Glomerular visceral epithelial cell (primary cell): ENCODE measurements around the gene UBE4A.

Experiments used
- DNase-seq: peaks from one replicate; pipeline ENCODE4 v3.0.0-alpha.2; 2016; ENCODE audit errors: extremely low spot score

UBE4A gene, protein sequence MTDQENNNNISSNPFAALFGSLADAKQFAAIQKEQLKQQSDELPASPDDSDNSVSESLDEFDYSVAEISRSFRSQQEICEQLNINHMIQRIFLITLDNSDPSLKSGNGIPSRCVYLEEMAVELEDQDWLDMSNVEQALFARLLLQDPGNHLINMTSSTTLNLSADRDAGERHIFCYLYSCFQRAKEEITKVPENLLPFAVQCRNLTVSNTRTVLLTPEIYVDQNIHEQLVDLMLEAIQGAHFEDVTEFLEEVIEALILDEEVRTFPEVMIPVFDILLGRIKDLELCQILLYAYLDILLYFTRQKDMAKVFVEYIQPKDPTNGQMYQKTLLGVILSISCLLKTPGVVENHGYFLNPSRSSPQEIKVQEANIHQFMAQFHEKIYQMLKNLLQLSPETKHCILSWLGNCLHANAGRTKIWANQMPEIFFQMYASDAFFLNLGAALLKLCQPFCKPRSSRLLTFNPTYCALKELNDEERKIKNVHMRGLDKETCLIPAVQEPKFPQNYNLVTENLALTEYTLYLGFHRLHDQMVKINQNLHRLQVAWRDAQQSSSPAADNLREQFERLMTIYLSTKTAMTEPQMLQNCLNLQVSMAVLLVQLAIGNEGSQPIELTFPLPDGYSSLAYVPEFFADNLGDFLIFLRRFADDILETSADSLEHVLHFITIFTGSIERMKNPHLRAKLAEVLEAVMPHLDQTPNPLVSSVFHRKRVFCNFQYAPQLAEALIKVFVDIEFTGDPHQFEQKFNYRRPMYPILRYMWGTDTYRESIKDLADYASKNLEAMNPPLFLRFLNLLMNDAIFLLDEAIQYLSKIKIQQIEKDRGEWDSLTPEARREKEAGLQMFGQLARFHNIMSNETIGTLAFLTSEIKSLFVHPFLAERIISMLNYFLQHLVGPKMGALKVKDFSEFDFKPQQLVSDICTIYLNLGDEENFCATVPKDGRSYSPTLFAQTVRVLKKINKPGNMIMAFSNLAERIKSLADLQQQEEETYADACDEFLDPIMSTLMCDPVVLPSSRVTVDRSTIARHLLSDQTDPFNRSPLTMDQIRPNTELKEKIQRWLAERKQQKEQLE

DNA sequence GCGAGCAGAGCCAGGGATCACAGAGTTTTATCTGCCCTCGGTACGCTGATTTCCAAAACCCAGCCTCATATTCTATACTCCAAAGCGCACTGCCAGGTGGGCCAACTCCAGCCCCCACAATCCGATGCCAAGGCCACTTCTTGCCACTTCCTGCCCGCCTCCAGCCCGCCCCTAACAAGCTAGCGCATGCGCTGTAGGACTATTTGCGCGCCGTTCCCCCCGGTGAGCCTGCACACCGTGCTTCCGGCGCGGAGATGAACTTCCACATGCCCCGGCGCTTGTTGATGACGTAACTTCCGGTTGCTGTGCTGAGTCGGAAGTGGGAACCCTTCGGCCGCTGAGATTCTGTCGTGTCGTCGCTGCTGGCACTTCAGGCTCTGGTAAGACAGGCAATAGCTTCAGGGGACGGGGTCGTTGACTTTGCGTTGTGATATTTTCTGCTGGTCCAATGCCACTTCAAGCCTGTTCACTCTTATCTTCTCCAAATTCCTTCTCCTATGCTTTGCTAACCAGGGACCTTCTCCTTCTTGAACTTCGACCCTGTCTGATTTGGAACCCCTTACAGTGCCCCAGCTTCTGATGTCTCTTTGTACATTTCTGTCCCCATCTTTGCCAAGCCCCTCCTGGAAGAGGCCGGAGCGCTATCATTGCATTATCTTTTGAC, at the start of gene UBE4A:
UBE4A (plus strand) TSS at position 306 of the 664 bp plus-strand sequence. CDS start 5,481 bp downstream, outside the sequence.
- DNase-seq, result peak; percentile 89

DNA sequence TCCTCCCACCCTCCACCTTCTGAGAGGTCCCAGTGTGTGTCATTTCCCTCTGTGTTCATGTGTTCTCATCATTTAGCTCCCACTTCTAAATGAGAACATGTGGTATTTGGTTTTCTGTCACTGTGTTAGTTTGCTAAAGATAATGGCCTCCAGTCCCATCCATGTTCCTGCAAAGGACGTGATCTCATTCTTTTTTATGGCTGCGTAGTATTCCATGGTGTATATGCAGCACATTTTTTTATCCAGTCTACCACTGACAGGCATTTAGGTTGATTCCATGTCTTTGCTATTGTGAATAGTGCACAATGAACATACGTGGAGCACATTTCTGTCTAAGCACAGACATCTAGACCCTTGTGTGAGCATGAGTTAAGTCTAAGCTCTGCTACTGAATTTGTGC, 49.1 kb upstream of the UBE4A start:
- DNase-seq, result no peak

DNA sequence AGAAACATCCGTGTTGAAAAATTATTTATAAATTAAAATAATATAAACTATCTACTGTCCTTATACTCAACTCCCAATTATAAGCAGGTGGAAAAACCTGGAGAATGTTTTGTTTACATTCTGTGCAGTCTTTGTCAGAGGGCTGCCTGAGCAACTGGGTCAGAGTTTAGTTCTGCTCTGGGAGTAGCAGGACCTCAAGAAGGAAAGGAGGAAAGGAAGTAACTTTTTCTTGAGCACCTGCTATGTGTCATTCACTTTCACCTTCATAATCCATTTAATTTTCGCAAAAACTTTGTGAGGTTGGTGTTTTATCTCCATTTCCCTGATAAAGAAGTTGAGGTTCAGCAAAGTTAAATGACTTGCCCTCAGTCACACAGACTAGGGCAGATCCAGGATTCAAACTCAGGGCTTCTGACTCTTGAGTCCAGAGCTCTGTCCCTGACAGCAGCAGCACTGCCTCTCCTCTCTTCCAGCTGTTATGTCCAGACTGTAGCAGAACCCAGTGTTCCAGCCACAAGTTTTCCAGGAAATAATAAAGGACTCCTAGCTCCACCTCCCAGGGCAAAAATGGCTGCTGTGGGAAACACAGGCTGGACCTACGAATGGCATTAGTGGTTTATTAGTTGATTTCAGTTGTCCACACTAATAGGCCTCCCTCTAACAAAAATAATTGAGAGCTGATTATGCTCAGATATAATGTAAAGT, 48.5 kb upstream of the UBE4A start:
- DNase-seq, result no peak

DNA sequence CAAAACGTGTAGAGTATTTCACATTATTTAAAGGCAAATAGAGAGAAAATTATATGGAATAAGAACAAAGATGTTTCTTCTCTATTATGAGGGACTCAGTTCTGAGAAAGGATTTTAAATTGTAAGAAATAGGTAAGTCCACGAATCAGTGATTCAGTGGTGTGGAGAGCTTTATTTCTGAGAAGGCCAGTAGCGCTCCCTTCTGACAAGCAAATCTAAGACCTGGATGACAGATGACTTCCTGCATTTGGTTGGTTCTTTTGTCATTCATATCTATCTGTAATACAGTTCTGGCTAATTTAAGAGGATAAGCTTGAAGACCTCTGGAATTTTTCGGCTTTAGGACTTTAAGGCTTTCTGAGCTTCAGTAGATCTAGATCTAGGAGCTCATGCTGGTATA, 47.9 kb upstream of the UBE4A start:
- no peak for DNase-seq

DNA sequence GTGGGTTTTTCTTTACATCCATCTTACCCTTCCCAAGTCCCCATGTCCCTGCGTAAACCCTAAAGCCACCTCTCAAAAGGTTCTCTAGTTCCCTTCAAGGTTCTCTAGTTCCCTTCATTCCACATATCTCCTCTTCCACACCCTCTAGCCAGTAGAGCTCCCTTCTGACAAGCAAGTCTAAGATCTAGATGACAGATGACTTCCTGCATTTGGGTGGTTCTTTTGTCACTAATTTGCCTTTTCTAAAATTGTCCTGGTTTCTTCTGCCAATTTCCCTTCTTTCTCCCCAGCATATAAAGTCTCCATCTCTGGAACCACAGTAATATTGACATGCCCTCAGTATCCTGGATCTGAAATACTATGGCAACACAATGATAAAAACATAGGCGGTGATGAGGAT, 47.1 kb upstream of the UBE4A start:
- DNase-seq, result no peak

DNA sequence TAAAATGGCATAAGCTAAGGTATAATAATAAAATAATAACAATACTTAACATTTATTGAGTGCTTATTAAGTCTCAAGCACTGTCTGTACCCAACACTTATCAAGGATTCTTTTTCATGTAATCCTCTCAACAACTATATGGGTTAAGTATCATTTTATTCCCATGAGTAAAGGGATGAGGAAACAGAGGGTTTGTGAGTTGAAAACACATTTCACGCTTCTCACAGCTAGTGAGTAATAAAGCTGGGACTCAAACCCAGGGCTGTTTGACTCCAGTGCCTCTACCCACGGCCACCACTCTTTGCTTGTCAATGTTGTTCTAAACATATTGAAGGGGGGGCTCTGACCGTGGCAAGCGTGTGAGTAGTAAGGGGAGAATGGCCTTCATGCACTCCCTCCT, 46.2 kb upstream of the UBE4A start:
- no peak for DNase-seq

DNA sequence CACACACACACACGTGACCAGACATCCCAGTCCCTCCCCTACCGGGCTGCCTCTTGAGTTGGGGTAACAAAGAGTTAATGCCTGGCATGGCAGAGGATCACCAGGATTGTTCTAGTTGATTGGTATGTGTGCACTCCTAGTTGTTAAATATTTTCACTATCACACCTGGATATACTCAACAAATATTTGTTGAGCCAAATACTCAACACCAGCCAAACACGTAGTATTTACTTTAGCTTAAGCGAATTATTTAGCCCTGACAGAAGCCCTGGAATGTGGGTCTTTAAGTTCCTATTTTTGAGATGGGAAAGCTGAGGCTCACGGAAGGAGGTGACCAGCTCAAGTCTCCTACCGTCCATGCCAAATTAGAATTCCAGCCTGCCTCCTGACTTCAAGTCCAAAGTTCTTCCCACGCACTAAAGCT, 44.4 kb upstream of the UBE4A start:
- no peak for DNase-seq

DNA sequence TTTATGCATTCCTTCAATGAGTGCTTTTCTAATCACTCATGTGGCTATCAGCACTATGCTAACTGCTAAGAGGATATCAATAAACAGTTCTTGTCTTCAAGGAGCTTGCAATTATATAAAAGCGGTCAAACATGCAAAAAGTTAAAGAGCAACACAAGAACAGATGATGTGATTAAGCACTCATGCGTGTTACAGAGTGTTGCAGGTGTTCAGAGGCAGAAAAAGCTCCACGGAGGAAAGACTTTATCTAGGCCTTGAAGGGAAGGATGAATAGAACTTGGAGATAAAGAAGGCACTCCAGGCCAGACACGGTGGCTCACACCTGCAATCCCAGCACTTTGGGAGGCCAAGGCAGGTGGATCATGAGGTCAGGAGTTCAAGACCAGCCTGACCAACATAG, 41.3 kb upstream of the UBE4A start:
- no peak for DNase-seq

DNA sequence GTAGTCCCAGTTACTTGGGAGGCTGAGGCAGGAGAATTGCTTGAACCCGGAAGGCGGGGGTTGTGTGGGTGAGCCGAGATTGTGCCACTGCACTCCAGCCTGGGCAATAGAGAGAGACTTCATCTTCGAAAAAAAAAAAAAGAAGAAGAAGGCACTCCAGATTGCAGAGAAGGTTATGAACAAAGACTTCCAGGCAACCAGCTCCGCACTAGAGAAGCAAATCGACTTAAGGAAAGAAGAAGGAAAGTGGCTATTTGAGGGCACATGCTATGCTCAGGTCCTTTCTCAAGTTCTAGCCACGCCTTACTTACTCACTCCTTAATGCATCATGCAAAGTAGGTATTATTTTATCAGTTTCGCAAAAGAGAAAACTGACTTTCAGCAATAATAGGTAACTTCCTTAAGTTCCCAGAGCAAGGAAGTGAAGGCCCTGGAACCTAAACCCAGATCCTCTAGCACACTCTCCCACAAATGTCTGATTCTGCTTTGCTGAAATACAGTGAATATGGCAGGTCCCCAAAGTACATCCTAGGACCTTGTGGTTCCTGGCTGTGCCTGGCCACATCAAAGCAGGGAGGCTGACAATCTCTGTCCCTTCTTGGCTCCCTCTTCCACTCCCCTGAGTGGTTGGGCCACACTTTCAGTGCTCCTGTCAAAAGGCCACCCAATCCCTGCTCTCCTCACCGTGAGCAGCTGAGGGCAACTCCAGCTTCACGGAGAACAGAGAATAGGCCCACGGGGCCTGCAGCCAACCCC, 40.6 kb upstream of the UBE4A start:
- no peak for DNase-seq

DNA sequence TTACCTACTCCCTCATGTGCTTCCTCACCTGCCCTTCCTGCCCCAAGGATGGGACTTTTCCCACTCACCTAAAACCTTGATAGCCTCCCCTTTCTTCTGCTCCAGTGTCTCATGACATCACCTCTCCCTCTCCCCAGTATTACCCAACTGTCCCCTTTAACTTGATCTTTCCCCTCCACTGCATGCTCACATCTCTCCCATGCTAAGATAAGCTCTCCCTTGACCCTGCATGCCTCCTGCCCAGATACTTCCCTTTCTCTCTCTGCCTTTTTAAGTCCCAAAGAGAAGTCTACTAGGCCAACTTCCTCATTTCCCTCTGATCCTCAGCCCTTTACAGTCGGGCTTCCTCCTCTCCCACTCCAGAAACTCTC, 40.1 kb upstream of the UBE4A start:
- DNase-seq, result no peak

DNA sequence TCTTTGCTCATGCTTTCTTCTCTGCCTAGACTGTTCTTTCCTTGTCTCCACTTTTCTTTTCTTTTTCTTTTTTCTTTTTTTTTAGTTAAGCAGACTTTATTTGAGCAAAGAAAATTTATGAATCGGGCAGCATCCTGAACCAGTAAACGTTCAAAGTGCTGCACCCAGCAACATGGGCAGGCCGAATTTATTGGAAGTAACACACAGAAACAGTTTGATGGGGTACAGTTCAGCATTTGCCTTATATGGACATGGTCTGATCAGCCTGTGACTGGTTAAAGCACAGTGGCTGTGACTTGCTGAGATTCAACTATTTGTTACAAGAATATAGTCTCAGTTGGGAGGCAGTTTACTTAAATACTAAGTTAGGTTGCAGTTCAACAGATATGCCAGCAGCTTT, 38.9 kb upstream of the UBE4A start:
- no peak for DNase-seq

DNA sequence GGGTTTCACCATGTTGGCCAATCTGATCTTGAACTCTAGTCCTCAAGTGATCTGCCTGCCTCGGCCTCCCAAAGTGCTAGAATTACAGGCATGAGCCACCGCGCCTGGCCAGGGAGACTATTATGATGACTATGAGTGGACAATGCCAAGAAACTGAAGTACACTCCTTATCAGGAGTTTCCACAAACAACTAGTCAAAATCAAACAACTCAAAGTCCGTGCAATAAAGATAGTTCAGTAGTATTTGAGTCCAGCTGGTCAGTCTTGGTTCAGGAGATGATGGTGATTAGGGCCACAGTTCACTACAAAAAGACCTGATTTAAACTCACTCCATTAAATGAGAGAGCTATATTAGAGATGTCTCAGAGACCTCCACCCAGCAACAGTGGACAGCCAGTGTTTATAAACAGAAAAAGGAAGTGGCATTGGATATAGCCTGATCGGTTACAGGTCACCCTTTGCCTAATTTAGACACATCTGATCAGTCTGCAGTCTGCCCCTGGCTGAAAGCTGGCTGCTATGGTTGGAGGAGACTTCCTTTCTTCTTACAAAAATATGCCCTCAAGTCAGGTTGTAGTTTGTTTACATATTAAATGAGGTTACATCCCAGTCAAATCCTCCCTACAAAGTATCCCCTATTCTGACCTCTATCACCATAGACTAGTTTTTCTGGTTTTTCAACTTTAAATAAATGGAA, 37.9 kb upstream of the UBE4A start:
- no peak for DNase-seq

DNA sequence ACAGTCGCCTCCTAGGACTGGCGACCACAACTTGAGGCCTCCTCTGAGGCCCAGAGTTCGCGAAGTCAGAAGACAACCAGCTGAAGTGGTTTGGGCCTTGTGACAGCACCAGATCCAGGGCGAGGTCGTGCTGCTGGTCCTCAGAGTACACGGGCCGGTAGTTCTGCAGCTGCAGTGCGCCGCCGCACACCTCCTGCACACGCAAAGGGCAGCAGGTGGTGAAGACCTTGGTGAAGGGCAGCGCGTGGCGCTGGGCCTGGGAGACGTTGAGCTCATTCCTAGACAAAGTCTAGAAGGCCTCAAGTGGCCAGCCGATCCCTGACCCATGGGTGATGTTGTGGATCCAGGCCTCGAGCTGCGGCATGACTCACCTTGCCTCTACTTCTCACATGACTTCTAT, 36.7 kb upstream of the UBE4A start:
- no peak for DNase-seq

DNA sequence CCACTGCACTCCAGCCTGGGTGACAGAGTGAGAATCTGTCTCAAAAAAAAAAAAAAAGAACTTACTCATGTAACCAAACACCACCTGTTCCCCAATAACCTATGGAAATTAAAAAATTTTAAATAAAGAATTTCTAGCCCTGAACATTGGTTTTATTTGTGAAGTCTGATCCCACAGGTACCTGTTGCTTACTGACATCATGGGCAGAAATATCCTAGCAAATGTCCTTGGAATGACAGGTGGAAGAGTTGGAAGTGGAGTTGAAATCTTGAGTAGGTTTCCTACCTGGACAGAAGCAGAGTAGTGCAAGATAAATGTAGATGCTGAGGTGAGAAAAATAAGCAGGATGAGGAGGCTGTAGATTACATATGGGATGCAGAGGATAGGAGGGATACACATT, 34.1 kb upstream of the UBE4A start:
- DNase-seq, result no peak

DNA sequence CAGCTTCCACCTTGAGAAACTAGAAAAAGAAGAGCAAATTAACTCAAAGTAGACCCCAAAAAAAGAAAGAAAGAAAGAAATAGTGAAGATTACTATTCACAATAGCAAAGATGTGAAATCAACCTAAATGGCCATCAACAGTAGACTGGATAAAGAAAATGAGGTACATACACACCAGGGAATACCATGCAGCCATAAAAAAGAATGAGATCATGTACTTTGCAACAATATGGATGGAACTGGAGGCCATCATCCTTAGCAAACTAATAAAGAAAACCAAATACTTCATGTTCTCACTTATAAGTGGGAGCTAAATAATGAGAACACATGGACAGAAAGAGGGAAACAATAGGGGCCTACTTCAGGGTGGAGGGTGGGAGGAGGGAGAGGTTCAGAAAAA, 30.7 kb upstream of the UBE4A start:
- DNase-seq, result no peak

DNA sequence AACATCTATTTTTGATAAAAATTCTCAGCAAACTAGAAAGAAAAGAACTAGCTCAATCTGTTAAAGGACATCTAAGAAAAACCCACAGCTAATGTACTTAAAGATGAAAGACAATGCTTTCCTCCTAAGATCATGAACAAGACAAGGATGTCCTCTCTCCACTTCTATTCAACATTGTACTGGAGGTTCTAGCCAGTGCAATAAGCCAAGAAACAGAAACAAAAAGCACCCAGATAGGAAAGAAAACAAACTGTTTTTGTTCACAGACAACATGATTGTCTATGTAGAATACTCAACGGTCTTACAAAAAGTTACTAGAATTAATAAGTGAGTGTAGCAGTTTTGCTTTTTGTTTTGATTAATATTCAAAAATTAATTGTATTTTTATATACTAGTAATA, 24.7 kb upstream of the UBE4A start:
- DNase-seq, result no peak

DNA sequence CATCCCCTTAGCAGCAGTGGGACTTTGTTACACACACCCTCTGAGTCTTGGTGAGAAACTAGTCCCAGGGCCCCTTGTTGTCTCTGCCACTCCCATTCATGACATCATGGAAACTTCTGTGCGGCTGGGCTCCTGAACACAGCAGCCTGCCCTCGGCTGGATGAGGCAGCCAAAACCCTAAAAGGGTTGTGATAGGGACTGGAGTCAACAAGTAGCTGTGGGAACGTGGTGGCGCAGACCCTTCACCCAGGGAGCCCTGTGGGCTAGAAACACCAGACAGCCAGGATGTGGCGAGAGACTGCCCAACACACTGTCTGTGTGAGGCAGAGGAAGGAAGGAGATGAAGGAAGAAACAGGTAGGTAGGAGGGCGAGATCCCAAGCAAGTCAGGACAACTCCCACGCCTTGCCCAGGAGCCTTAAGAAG, 20.8 kb upstream of the UBE4A start:
- no peak for DNase-seq

DNA sequence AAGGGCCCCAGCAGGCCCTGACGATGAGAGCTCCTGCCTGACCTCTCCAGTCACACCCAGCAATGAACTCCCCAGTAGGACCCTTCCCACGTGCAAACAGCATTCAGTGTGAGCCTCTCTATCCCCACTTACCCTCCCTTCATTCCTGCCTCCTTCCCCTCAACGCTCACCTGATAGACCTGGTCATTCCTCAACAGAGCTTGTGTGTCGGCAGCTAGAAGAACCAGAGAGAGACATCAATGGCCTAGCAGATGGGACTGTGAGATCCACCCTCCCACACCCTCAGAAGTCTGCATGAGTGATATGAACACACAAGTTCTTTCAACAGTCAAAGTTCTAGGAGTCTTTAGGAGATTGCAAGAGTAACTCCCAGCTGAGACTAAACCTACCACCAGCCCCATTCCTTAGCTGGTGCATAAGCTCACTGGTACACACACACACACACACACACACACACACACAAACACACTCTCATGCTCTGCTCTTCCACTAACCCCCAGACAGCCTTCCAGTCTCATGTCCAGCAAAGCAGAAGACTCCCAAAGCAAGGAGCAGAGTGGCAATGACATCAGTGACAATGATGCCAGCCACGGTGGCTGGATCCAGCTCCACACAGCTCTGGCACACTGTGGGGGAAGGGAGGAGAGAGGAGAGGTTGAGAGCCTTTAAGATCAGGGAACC, 20.0 kb upstream of the UBE4A start:
- DNase-seq, result no peak

DNA sequence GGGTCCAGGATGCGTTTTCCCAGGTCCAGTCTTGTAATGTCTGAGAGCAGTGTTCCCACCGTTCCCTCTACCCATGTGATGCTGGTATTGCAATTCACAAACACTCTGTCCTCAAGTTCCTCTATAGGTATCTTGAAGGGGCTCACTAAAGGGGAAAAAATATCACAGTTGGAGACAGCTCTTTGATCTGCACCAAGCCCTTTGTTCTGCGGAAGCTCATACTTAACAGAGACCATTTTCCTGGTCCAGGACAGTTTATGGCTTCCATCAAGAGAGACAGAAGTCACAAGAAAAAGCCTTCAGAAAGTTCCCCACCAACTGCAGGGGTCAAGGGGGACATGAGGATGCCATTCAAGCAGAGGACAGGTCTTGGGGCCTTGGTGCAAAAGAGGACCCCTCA, 19.0 kb upstream of the UBE4A start:
- no peak for DNase-seq

DNA sequence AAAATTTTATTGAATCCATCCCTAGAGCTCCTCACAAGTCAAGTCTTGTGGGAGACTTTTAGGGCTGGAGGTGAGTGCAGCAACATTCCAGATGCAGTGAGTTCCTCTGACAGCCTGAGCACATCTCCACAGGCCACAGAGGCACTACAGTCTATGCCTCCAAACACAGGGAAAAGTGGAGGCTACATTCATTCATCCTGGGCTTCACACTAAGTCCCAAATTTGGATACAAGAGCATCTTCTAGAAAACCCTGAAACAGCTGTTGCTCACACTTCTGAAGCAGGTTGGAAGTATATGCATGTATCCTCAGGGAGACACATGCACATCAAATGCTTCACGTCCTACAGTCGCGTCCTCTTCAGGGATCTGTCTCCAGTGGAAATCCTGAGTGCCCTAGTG, 18.1 kb upstream of the UBE4A start:
- DNase-seq, result no peak
